Calu3 (cell line): ENCODE results near the gene CYP4A11. TPM values are rescaled to one million over a fixed set of nuclear protein-coding genes. Genes with fewer than 3 reads are reported as not detected.
"Not testable (repeated sequence)": the region's sequence is repeated elsewhere in the genome, so short reads cannot be mapped to it uniquely, and the experiment has no call there.

Source experiments
- Bru-seq: library from RNA; stranded (reverse); fragments of 400-500 nt; gene quantifications from one replicate; lab custom pipeline; 2021; lab: Mats Ljungman, UMichigan
- BruChase-seq, 2 experiments: library from RNA; stranded (reverse); fragments of 400-500 nt; gene quantifications; one replicate each; lab custom pipeline; 2021; lab: Mats Ljungman, UMichigan
- BruUV-seq: library from RNA; stranded (reverse); fragments of 400-500 nt; replicated peaks from 2 replicates; lab custom pipeline; 2021; lab: Mats Ljungman, UMichigan
- CTCF ChIA-PET: fragments of 300-600 bp; sonication (Branson Sonifier 250); formaldehyde crosslinking; loops from one replicate; lab custom pipeline; 2022; ENCODE audit warnings: antibody characterized with exemption; lab: Charles Lee
- DNase-seq: peaks from one replicate; pipeline ENCODE4 v3.0.0; 2022
- H3K27ac Mint-ChIP-seq: one replicate; pipeline ENCODE4 v1.8.0; 2022; ENCODE audit warnings: mixed read lengths; ENCODE audit not compliant: unreplicated experiment
- H3K27me3 Mint-ChIP-seq: one replicate; pipeline ENCODE4 v1.8.0; 2022; ENCODE audit warnings: mixed read lengths; ENCODE audit not compliant: unreplicated experiment
- H3K36me3 Mint-ChIP-seq: one replicate; pipeline ENCODE4 v1.8.0; 2022; ENCODE audit warnings: mild to moderate bottlenecking, moderate library complexity, mixed read lengths; ENCODE audit not compliant: insufficient read depth, unreplicated experiment
- H3K4me1 Mint-ChIP-seq: one replicate; pipeline ENCODE4 v1.8.0; 2022; ENCODE audit warnings: mild to moderate bottlenecking, low read depth, mixed read lengths; ENCODE audit not compliant: unreplicated experiment
- H3K4me3 Mint-ChIP-seq: one replicate; pipeline ENCODE4 v1.8.0; 2022; ENCODE audit warnings: mild to moderate bottlenecking, low read depth, moderate library complexity, mixed read lengths; ENCODE audit not compliant: unreplicated experiment
- H3K9me3 Mint-ChIP-seq: one replicate; pipeline ENCODE4 v1.8.0; 2022; ENCODE audit warnings: low read depth, mixed read lengths; ENCODE audit not compliant: unreplicated experiment
- CTCF ChIP-seq: fragments of 200-600 bp; IDR thresholded peaks from one replicate; pipeline ENCODE4 v1.8.0; 2022; ENCODE audit warnings: antibody characterized with exemption; ENCODE audit not compliant: unreplicated experiment
- intact Hi-C: fragments of 100-400 bp; cut with micrococcal nuclease; formaldehyde crosslinking; loops from one replicate; pipeline ENCODE4 v1.10.0; 2022; ENCODE audit not compliant: unreplicated experiment
- long read RNA-seq: library from polyadenylated mRNA; stranded (forward); transcript quantifications from one replicate; pipeline ENCODE4 v2.0.0, GENCODE V29; 2022
- total RNA-seq: library from RNA; stranded (reverse); gene quantifications from 2 replicates; pipeline ENCODE4 v1.2.3, GENCODE V29; 2022

The CYP4A11 gene
- not detected in 2 replicates for total RNA-seq
- Bru-seq, nascent RNA: not detected
- BruChase-seq, experiment 1, labeled RNA remaining after a 6-hour chase: not detected
- BruChase-seq, experiment 2, labeled RNA remaining after a 2-hour chase: not detected
- long read RNA-seq: 0 reads

- intact Hi-C loops: no loop called here
- Mint-ChIP-seq H3K27me3 (peaks cover 42% of the 10 kb centered on the region), H3K27ac (no peak within 1 kb of the TSS), H3K4me1 (no peaks in the 10 kb centered on the region), H3K36me3 (no peaks in the 10 kb centered on the region), H3K4me3 (no peak within 1 kb of the TSS), H3K9me3 (no peaks in the 10 kb centered on the region)
- no TSS peak for BruUV-seq
- no peak for TF ChIP-seq CTCF
- DNase-seq: no peak
- CTCF ChIA-PET: interaction anchor here (0.9 kb wide), 1 partner anchor 18 kb away, joined by 3 read pairs; no protein-coding TSS in a partner anchor
Observed at GRCh38 chr1:46941135-46941694, at the start of gene CYP4A11. Gene CYP4A11, minus strand, starts transcription at chr1:46941476. Its CDS starts 43 bp downstream, at chr1:46941433.

- BruUV-seq, H3K36me3 Mint-ChIP-seq, CTCF ChIA-PET, H3K9me3 Mint-ChIP-seq, DNase-seq, H3K4me3 Mint-ChIP-seq, H3K27ac Mint-ChIP-seq, H3K4me1 Mint-ChIP-seq: not testable (repeated sequence)
- H3K27me3 Mint-ChIP-seq: peaks cover 60% of the 10 kb centered on the region
- intact Hi-C loops: loop anchor here (5.0 kb wide), 1 partner anchor 113 kb away; no protein-coding TSS in a partner anchor
Observed at GRCh38 chr1:46990541-46990940, 49.3 kb upstream of the CYP4A11 start.

GRCh38 chr1:46983830-46984586, 42.7 kb upstream of the CYP4A11 start:
- CTCF ChIA-PET: no interaction called here

GRCh38 chr1:46983166-46983829, 42.0 kb upstream of the CYP4A11 start:
- H3K4me1 Mint-ChIP-seq: no peaks in the 10 kb centered on the region
- no peak overlapping the region for H3K27ac Mint-ChIP-seq
- TF ChIP-seq CTCF: no peak
- peaks cover 64% of the 10 kb centered on the region for H3K27me3 Mint-ChIP-seq
- CTCF ChIA-PET: no interaction called here
- no peaks in the 10 kb centered on the region for H3K36me3 Mint-ChIP-seq
- H3K4me3 Mint-ChIP-seq: no peak overlapping the region
- DNase-seq: no peak
- H3K9me3 Mint-ChIP-seq: peaks cover 3% of the 10 kb centered on the region
- no TSS peak for BruUV-seq
- intact Hi-C loops: no loop called here

More at GRCh38 chr1:46983830-46984586, 42.7 kb upstream of the CYP4A11 start:
- no peaks in the 10 kb centered on the region for H3K4me1 Mint-ChIP-seq
- no peak for TF ChIP-seq CTCF
- no peak for DNase-seq
- H3K36me3 Mint-ChIP-seq: no peaks in the 10 kb centered on the region
- H3K27ac Mint-ChIP-seq: no peak overlapping the region
- no TSS peak for BruUV-seq
- H3K9me3 Mint-ChIP-seq: no peaks in the 10 kb centered on the region
- H3K4me3 Mint-ChIP-seq: no peak overlapping the region
- H3K27me3 Mint-ChIP-seq: peaks cover 64% of the 10 kb centered on the region
- intact Hi-C loops: no loop called here
